Measurements from ENCODE around the gene MYCN.

DNA sequence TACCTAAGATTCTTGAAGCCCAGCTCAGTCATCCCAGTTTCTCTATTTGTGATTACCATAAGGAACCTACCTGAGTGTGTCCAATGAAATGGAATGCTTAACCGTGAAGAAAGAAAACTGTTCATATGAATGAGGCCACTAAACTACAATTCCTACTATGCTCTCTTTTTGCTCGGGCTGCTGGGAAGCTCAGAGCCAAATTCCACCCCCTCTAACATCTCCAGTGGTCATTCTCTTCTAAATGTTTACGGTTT is 8.3 kb downstream of the MYCN start:
- TF ChIP-seq, protein P1, sequence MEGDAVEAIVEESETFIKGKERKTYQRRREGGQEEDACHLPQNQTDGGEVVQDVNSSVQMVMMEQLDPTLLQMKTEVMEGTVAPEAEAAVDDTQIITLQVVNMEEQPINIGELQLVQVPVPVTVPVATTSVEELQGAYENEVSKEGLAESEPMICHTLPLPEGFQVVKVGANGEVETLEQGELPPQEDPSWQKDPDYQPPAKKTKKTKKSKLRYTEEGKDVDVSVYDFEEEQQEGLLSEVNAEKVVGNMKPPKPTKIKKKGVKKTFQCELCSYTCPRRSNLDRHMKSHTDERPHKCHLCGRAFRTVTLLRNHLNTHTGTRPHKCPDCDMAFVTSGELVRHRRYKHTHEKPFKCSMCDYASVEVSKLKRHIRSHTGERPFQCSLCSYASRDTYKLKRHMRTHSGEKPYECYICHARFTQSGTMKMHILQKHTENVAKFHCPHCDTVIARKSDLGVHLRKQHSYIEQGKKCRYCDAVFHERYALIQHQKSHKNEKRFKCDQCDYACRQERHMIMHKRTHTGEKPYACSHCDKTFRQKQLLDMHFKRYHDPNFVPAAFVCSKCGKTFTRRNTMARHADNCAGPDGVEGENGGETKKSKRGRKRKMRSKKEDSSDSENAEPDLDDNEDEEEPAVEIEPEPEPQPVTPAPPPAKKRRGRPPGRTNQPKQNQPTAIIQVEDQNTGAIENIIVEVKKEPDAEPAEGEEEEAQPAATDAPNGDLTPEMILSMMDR (IDR thresholded peaks at IDR 0.05): no peak
- TF ChIP-seq POLR2A (IDR thresholded peaks at IDR 0.05) (no peak), POLR2AphosphoS5 (IDR thresholded peaks at IDR 0.05) (no peak)
